B cell (primary cell): ENCODE measurements around the gene VAV2. TPM values are rescaled to one million over a fixed set of nuclear protein-coding genes. Genes with fewer than 3 reads are reported as not detected.

ENCODE experiments used
- ATAC-seq: fragments of 200-7000 bp; cut with Tn5 transposase; one replicate; pipeline ENCODE4 v1.10.0; 2021; ENCODE audit warnings: low read depth, mild to moderate bottlenecking, moderate number of reproducible peaks, moderate library complexity
- CTCF ChIA-PET: fragments of 350-600 bp; sonication (Branson Sonifier 250); formaldehyde crosslinking; loops from one replicate; lab custom pipeline; 2021; ENCODE audit warnings: antibody characterized with exemption, inconsistent platforms; lab: Charles Lee
- POLR2A ChIA-PET: fragments of 350-600 bp; sonication (Branson Sonifier 250); formaldehyde crosslinking; loops from one replicate; lab custom pipeline; 2021; ENCODE audit warnings: antibody characterized with exemption; lab: Charles Lee
- DNase-seq: peaks from one replicate; pipeline ENCODE4 v3.0.0; 2013
- H2AFZ ChIP-seq: 2 replicates; pipeline ENCODE4 v1.6.1; 2012; ENCODE audit warnings: mild to moderate bottlenecking, low read depth, low read length; ENCODE audit not compliant: insufficient read depth, poor library complexity, severe bottlenecking
- H3K27ac ChIP-seq, 2 donors: 1 replicate in 1 of 2; 2 replicates in 1 of 2; pipeline ENCODE4 v1.5.1; 2012 to 2013; ENCODE audit warnings: low read length in 2 of 2, mild to moderate bottlenecking in 2 of 2, moderate library complexity in 1 of 2
- H3K27me3 ChIP-seq, 4 experiments: fragments of 200-600 bp in 1 of 4; sonication (generic) in 1 of 4; replicated peaks in 1 of 4; 1 replicate in 2 of 4; 2 replicates in 2 of 4; pipeline versions ENCODE4 v1.6.1 to v1.7.0; 2013 to 2016; ENCODE audit warnings: low read length in 3 of 4, mild to moderate bottlenecking in 2 of 4, mixed read lengths in 1 of 4, moderate library complexity in 1 of 4; ENCODE audit not compliant: insufficient read depth in 4 of 4, control insufficient read depth in 3 of 4; ENCODE audit errors: control extremely low read depth in 1 of 4
- H3K36me3 ChIP-seq, 2 experiments: replicated peaks in 1 of 2; 1 replicate in 1 of 2; 2 replicates in 1 of 2; pipeline versions ENCODE4 v1.6.1 to v1.7.1; 2013; ENCODE audit warnings: low read length in 1 of 2; ENCODE audit not compliant: insufficient read depth in 2 of 2, control insufficient read depth in 1 of 2; ENCODE audit errors: control extremely low read depth in 1 of 2, extremely low read depth in 1 of 2
- H3K4me1 ChIP-seq, 2 donors: fragments of 200-600 bp in 1 of 2; sonication (generic) in 1 of 2; 1 replicate in 1 of 2; 2 replicates in 1 of 2; pipeline versions ENCODE4 v1.5.1 to v1.6.1; 2013 to 2017; ENCODE audit warnings: low read length in 2 of 2; ENCODE audit not compliant: control insufficient read depth in 2 of 2, insufficient read depth in 2 of 2
- H3K4me2 ChIP-seq: replicated peaks from 2 replicates; pipeline ENCODE3; 2012; ENCODE audit warnings: mild to moderate bottlenecking, low read depth, low read length; ENCODE audit not compliant: poor library complexity, severe bottlenecking
- H3K4me3 ChIP-seq, 5 experiments: fragments of 200-600 bp in 1 of 5; sonication (generic) in 1 of 5; 1 replicate in 3 of 5; 2 replicates in 2 of 5; pipeline versions ENCODE4 v1.5.1 to v1.7.0; 2011 to 2016; ENCODE audit warnings: low read length in 4 of 5, mild to moderate bottlenecking in 4 of 5, low read depth in 2 of 5, control low read depth in 1 of 5, moderate library complexity in 1 of 5; ENCODE audit not compliant: insufficient read depth in 1 of 5; ENCODE audit errors: control extremely low read depth in 1 of 5, extremely low read depth in 1 of 5
- H3K79me2 ChIP-seq: fragments of 200-600 bp; sonication (generic); one replicate; pipeline ENCODE4 v1.6.0; 2016; ENCODE audit warnings: low read length; ENCODE audit not compliant: control insufficient read depth, insufficient read depth
- H3K9ac ChIP-seq: fragments of 200-600 bp; sonication (generic); 2 replicates; pipeline ENCODE4 v1.6.1; 2017; ENCODE audit warnings: mild to moderate bottlenecking, low read length, moderate library complexity
- H3K9me3 ChIP-seq, 3 donors: one replicate each; pipeline versions ENCODE4 v1.6.1 to v1.7.1; 2013; ENCODE audit warnings: low read length in 2 of 3; ENCODE audit not compliant: control insufficient read depth in 2 of 3, insufficient read depth in 1 of 3; ENCODE audit errors: control extremely low read depth in 1 of 3
- H4K20me1 ChIP-seq: 2 replicates; pipeline ENCODE4 v1.6.0; 2012; ENCODE audit warnings: mild to moderate bottlenecking, low read length; ENCODE audit not compliant: insufficient read depth, control insufficient read depth, poor library complexity, severe bottlenecking
- H3K27ac Mint-ChIP-seq: one replicate; pipeline ENCODE4 v1.8.0; 2021; ENCODE audit warnings: mixed read lengths
- H3K27me3 Mint-ChIP-seq: one replicate; pipeline ENCODE4 v1.8.0; 2021; ENCODE audit warnings: mixed read lengths
- H3K4me1 Mint-ChIP-seq: one replicate; pipeline ENCODE4 v1.8.0; 2021; ENCODE audit warnings: mixed read lengths
- H3K4me3 Mint-ChIP-seq: one replicate; pipeline ENCODE4 v1.8.0; 2021; ENCODE audit warnings: mixed read lengths
- H3K9me3 Mint-ChIP-seq: one replicate; pipeline ENCODE4 v1.8.0; 2022; ENCODE audit warnings: mixed read lengths; ENCODE audit not compliant: insufficient read depth
- CTCF ChIP-seq: fragments of 200-600 bp; IDR thresholded peaks from one replicate; pipeline ENCODE4 v1.8.0; 2022; ENCODE audit warnings: antibody characterized with exemption, mild to moderate bottlenecking
- EZH2 ChIP-seq: IDR thresholded peaks from 2 replicates; pipeline ENCODE4 v1.6.1; 2012; ENCODE audit warnings: borderline replicate concordance, low read depth, mild to moderate bottlenecking, moderate library complexity, low read length; ENCODE audit not compliant: insufficient read depth, poor library complexity, severe bottlenecking
- WGBS: methylation state at CpG from one replicate; pipeline ENCODE4 v1.1.5; 2013; ENCODE audit warnings: missing lambda C conversion rate; ENCODE audit not compliant: insufficient coverage; 5-methylcytosine and 5-hydroxymethylcytosine counted together
- intact Hi-C: fragments of 100-400 bp; cut with micrococcal nuclease; formaldehyde crosslinking; loops from one replicate; pipeline ENCODE4 v1.10.0; 2022
- polyA plus RNA-seq: library from polyadenylated mRNA; depleted of rRNA; stranded (reverse); fragments of >200 nt; gene quantifications from 2 replicates; pipeline ENCODE4 v1.2.3, GENCODE V29; 2012
- total RNA-seq, 2 donors: library from RNA; stranded (reverse); fragments of 120-200 nt in 1 of 2; gene quantifications; 1 replicate in 1 of 2; 2 replicates in 1 of 2; pipeline versions ENCODE4 v1.2.3 to v1.2.4, GENCODE V29; 2013 to 2022

VAV2 gene
- total and polyA plus RNA-seq, 2 donors (not counting 1 experiment from before 2014, with no cell fraction given): 34.4 to 128 TPM

DNA sequence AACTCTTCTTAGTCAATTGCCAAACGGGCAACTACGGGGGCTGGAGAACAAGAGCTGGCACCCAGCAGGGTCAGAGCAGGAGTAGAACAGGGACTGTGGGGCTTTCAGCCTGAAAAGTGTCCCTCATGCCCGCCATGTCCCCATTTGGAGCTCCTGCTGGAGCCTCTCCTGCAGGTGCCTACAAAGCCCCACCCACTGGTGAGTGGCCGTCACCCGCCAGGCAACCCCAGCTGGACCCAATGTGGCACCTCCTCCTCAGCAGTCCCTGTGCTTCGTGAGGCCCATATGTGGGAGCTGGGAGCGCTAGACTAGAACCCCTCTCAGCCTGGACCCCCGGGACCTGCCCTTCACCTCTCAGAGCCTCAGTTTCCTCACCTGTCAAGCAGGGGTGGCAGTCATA is 40.9 kb downstream of the VAV2 start:
- peaks cover 0 to 16% of the 10 kb centered on the region in 2 experiments for H3K36me3 ChIP-seq
- no peak for ATAC-seq
- H3K9ac ChIP-seq: no peak overlapping the region
- no peak for DNase-seq
- Mint-ChIP-seq H3K9me3 (no peaks in the 10 kb centered on the region), H3K4me1 (peaks cover 72% of the 10 kb centered on the region), H3K27ac (peak overlapping the region; percentile 56), H3K27me3 (no peaks in the 10 kb centered on the region), H3K4me3 (no peak overlapping the region)
- H4K20me1 ChIP-seq: peaks cover 75% of the 10 kb centered on the region
- no peaks in the 10 kb centered on the region for H3K9me3 ChIP-seq
- ChIA-PET CTCF (interaction anchor here (1.2 to 4.7 kb wide), 2 partner anchors 43 to 169 kb away, joined by 4 to 20 read pairs; no protein-coding TSS in a partner anchor), POLR2A (interaction anchor here (0.6 kb wide), 1 partner anchor 52 kb away, joined by 7 read pairs; no protein-coding TSS in a partner anchor)
- peaks cover 37 to 64% of the 10 kb centered on the region in 2 donors for H3K4me1 ChIP-seq
- H3K4me2 ChIP-seq: no peak overlapping the region
- no peaks in the 10 kb centered on the region for H3K27me3 ChIP-seq
- H3K79me2 ChIP-seq: peaks cover 96% of the 10 kb centered on the region
- 89% methylated on average over 8 of the region's 8 CpGs for WGBS
- H2AFZ ChIP-seq: no peak overlapping the region
- intact Hi-C loops: loop anchor here (10.0 kb wide), 1 partner anchor 46 kb away; no protein-coding TSS in a partner anchor
- no peak overlapping the region for H3K4me3 ChIP-seq
- H3K27ac ChIP-seq: peak overlapping the region in 1 of 2 donors; percentile 37
- no peak for TF ChIP-seq EZH2
- no peak for TF ChIP-seq CTCF

GRCh38 chr9:133950629-133951111 is 41.5 kb downstream of the VAV2 start:
- 95% methylated on average over 20 of the region's 25 CpGs for WGBS
- TF ChIP-seq CTCF: no peak
- no peak for TF ChIP-seq EZH2
- ChIA-PET POLR2A (interaction anchor here (0.6 kb wide), 1 partner anchor 52 kb away, joined by 7 read pairs; no protein-coding TSS in a partner anchor), CTCF (interaction anchor here (4.7 kb wide), 1 partner anchor 43 kb away, joined by 20 read pairs; no protein-coding TSS in a partner anchor)
- Mint-ChIP-seq H3K27ac (peak overlapping the region; percentile 56), H3K4me1 (peaks cover 74% of the 10 kb centered on the region), H3K9me3 (no peaks in the 10 kb centered on the region), H3K4me3 (peak overlapping the region; percentile 37), H3K27me3 (no peaks in the 10 kb centered on the region)
- H3K9me3 ChIP-seq: no peaks in the 10 kb centered on the region
- no peak overlapping the region for H2AFZ ChIP-seq
- peaks cover 0 to 16% of the 10 kb centered on the region in 2 experiments for H3K36me3 ChIP-seq
- H3K4me2 ChIP-seq: peak overlapping the region; percentile 11
- no peak for DNase-seq
- no peak overlapping the region for H3K4me3 ChIP-seq
- no peaks in the 10 kb centered on the region for H3K27me3 ChIP-seq
- peaks cover 37 to 64% of the 10 kb centered on the region in 2 donors for H3K4me1 ChIP-seq
- ATAC-seq: no peak
- peak overlapping the region in 1 of 2 donors; percentile 37 for H3K27ac ChIP-seq
- peaks cover 96% of the 10 kb centered on the region for H3K79me2 ChIP-seq
- peaks cover 81% of the 10 kb centered on the region for H4K20me1 ChIP-seq
- intact Hi-C loops: loop anchor here (10.0 kb wide), 1 partner anchor 46 kb away; no protein-coding TSS in a partner anchor
- H3K9ac ChIP-seq: no peak overlapping the region
